GM18909 (cell line): ENCODE results near the gene SRC.

Experiments used
- ATAC-seq: cut with Tn5 transposase; IDR thresholded peaks from one replicate; pipeline ENCODE4 v1.9.1; 2021; ENCODE audit warnings: mild to moderate bottlenecking; ENCODE audit not compliant: unreplicated experiment, poor library complexity

Gene SRC

DNA sequence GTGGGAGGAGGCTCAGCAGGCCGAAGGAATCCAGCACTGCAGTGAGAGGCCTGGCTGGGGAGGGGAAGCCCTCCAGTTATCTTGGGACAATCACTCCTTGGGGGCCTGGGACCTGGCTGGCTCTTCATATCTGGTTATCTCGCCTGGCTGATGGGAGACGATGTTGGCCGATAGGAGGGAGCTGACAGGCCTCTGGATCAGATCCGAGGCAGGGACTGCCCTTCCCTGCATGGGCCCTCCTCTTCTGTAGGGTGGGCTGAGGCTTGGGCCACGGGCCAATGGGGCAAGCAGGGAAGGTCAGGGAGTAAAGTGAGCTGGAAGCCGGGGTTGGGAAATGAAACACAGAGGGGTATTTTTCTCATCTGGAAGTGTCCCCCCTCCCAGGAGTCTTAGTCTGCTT is 31.3 kb upstream of the SRC start:
- ATAC-seq = no peak

DNA sequence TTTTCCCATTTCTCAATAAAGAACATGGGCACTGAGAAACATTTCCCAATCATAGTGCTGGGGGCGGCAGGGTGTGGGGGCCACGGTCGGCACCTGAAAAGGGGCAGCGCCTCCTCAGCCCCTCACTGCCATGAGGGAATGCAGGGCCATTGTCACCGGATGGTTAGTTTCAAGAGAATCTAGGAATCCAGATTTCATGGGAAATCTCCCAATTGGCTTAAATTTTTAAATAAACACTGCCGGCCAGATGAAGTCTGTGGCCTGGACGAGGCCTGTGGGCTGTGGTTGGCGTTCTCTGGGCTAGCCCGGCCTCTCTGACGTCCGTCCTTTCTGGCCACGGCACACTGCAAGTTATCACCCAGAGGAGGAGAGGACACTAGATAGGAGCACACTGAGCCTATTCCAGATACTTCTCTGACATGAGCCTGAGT is 30.9 kb upstream of the SRC start:
- no peak for ATAC-seq

DNA sequence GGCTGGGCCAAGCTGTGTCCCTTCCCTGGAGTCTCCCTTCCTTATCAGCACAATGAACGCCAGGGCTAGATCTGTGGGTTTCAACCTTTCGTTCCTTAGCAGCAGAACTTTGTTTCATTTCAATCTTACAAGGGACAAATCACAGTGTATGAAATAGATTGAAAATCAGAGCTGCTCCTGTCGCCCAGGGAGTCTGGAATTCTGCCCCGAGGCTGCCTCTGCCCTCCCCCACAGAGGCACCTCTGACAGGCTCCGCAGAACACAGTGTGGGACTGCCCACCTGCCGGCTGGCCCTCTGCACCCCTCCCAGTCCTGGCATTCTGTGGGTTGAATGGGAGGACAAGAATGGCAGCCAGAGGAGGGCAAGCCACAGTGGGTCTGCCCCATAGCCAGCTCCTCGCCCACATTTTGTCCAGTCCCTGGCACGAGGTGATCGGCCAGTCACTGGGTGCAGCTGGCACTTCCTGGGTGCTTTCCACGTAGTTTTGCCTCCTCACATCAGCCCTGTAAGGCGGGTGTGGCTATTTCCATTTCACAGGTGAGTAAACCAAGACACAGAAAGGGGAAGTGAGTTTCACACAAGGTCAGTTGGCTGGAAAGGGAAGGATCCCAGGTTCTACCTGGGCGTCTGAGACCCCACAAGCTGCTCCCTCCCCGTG is 30.4 kb upstream of the SRC start:
- ATAC-seq = peak; percentile 52

DNA sequence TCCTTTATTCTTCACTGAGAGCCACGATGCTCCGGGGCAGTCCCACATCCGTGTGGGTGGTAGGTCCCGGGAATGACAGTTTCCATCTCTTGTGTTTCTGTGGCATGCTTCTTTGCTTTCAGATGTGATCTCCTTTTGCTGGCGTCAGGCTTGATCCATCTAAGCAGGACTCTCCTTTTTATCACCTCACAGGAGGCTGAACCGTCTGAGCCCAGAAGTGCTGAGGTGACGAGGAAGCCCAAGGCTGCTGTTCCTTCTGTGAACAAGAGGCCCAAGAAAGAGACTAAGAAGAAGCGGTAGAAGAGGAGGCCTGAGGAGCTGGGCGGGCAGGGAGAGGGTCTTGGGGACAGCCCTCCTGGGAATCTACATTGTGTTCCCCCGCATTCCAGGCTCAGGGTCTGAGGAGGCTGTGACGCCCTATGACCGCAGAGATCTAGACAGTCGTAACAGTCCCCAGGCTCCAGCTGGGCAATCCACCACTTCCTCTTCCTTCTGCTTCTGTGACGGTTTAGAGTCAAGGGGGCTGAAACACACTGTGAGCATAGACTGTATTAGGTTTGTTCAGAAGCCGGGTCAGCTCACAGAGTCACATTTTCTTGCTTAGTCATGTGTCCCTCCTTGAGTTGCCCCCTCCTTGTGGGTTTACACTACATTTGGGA is 29.7 kb upstream of the SRC start:
- ATAC-seq = peak; percentile 81

DNA sequence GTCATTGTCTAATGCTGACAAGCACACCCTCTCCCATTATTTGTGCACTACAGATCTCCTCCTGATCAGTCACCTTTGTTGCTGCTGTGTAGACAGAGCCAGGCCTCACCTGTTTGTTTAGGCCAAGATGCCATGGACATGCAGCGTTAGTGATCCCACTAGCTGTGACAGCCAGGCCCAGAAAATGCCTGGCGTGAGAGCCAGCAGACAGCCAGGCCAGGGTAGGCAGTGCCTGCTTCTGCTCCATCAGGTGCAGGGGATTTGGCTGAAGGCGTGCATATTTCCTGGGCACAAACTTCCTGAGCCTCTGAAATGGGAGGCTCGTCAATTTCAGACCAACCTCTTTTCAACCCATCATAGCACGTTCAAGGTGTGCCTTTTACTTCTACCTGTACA is 29.2 kb upstream of the SRC start:
- no peak for ATAC-seq

DNA sequence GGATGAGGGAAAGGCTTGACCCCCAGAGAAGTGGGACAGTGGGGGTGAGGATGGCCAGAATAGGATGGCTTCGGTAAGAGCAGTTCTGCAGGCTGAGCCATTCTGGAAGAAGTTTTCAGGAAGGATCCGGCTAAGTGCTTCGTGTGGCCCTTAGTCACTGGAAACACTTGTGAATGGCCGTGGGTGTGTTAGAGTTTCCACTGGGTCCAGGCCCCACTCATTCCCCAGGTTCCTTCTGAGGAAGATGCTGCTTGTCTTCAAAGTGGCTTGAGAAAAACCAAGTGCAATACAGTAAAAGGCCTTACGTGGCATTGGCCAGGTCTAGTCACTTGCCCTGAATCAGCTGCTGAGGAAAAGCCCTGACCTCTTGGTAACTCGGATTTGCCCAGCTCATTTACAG is 28.6 kb upstream of the SRC start:
- no peak for ATAC-seq

DNA sequence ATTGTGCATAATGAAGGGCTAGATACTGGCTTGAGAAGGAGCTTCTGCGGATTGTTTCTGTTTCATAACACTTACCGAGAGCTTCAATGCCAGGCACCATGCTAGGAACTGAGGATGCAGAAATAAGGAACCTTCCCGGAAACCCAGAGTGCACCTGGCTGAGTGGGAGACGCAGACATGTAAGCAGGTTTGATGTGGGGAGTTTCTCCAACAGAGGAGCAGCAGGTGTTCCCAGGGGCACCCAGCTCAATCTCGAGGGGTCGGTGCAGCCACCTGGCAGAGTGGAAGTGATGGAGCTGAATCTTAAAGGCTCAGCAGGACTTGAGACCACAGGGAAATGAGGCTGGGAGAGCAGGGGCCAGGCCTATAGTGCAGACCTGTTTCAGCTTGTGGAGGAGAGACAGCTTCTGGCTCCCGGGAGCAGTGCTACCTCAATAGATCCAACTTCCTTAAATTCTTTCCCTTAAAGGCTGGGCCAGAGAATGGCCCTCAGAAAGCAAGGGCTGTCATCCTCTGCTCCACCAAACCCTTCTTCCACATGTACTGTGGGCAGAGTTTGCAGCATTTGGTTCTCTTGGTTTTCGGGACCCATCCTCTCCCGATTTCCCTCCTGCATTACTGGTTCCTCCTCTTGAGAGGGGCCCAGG is 27.8 kb upstream of the SRC start:
- no peak for ATAC-seq

DNA sequence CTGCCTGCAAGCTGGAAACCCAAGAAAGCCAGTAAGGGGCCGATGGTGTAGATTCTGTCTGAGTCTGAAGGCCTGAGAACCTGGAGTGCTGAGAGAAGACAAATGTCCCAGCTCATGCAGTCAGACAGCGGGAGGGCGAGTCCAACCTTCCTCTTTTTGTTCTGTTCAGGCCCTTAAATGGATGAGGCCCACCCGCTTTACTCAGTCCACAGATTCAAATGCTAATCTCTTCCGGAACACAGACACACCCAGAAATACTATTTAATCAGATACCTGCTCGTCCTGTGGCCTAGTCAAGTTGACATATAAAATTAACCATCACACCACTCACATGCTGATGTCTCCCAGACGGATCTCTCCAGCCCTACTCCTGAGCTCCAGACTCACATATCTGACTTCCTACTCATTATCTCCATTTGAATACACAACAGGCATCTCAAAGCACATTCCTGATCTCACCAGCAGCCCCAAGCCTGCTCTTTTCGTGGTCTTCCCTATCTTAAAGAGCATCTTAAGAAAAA is 26.7 kb upstream of the SRC start:
- ATAC-seq = no peak

DNA sequence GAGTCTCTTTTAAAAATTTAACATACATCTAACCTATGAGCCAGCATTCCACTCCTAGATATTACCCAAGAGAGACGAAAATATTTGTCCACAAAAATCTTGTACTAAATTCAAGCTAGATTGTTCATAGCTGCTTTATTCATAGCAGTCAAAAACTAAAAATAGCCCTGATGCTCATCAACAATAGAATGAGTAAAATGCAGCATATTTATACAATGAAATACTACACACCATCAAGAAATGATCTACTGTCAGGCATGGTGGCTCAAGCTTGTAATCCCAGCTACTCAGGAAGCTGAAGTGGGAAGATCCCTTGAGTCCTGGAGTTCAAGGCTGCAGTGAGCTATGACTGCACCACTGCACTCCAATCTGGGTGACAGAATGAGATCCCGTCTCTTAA is 22.0 kb upstream of the SRC start:
- no peak for ATAC-seq

DNA sequence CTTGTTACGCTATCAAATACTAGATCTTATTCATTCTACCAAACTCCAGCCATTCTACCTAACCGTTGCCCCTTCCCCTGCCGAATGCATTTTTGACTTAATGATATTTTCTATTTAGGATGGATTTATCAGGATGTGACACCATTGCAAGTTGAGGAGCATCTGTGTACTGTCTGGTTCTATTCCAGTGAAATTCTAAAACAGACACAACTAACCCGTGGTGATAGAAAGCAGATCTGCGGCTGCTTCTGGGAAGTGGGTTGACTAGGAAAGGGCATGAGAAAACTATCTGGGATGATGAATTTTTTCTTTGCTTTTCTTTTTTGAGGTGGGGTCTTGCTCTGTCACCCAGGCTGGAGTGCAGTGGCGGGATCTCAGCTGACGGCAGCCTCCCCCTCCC is 20.7 kb upstream of the SRC start:
- no peak for ATAC-seq

DNA sequence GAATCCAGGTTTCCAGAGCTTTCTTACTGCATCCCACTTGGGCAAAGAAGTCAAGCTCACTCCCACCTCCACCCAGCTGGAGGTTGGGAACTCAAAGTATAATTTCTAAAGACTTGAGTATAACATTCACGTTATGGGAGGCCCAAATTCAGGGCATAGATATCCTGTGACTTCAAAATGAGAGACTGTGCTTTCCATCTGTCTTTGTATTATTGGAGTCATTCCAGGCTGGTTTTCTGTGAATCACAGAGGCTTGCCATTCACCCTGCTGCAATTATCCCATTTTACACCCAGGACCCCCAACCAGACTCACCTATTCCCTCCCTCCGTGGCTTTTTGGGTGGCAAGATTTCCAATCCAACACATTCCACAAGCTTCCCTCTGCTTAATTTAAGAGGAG is 19.3 kb upstream of the SRC start:
- ATAC-seq = no peak

DNA sequence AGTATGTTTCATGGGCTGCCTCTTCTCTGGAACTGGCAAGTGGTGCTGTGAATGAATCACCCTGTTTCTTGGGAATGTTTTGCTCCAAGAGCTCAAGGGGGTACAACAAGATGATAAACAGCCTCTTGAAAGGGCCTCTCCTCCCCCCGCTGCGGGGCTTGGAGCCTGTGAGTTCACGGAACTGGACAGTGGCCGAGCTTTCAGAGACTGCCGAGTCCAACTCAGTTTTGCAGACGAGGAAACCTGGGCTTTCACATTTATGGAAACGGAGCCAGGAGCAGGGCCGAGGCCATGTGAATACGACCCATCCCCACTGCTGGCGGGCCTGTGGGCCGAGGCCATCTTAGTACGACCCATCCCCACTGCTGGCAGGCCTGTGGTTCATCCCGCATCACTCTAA is 18.2 kb upstream of the SRC start:
- no peak for ATAC-seq

DNA sequence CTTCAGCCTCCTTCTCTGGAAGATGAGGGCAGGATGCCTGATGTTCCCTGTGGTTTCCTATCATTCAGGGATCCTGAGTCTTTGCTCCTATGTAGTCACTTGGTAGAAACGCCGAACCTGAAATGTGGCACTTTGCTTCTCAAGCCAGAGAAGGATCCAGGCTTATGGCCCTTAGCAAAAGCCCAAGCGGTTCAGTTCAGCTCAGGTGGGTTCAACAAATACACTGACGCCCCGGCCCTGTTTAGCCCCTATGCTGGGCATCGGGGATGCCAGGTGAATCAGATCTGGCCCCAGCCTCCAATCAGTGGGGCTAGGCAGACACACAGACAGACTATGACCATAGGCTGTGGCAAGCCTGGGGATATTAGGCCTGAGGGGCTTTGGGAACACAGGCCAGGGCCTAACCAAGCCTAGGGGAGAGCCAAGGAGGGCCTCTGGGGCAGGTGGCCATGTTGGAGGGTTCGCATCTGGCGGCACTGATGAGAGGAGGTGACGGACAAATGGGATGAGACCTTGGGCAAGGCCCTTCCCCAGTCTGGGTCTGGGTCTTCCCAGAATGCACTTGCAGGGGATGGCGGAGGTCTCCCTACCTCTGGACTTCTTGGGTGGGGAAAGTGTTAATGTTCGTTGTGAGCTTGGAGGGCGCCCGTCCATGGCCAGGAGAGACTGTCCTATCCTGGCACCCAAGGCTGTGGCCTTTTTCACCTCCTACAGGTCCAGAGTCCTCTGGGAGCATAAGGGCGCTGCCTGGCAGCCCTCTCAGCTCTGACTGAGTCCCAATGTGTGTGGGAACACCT is 17.6 kb upstream of the SRC start:
- no peak for ATAC-seq

DNA sequence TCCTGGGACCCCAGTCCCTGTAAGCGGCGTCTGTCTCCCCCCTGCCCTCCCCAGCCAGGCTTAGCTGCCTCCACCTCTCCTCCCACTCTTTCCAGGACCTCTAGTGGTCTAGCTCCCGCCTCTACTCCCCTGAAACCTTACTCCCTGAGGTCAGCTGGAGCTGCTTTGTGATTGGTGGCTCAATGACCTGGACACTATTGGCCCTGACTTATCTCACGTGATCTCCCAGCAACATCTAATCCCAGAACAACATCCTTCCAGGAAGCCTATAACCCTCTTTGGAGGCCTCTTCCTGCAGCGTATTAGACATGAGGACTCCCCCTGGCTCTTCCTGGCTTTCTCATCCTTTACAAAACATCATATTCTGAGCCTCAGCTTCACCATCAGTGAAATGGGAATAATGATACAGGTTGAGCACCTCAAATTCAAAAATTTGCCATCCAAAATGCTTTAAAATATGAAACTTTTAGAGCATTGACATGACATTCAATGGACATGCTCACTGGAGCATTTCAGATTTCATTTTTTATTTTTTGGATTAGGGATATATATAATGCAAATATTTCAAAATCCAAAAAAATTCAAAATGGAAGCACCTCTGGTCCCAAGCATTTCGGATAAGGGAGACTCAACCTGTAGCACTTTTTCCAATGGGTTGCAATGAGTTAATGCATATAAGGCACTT is 16.3 kb upstream of the SRC start:
- no peak for ATAC-seq

DNA sequence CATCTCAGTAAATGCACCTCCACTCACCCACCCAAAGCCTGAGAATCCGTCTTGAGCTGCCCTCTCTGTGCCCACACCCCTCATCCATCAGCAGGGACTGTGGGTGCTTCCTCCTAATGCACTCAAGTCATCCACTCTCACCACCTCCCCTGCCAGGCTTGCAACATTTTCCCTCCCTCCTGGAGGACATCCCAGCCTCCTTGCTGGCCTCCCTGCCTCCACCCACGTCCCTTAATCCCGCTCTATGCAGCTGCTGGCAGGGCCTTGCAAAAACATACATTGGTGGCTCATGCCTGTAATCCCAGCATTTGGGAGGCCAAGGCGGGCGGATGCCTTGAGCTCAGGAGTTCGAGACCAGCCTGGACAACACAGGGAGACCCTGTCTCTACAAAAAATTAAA is 15.6 kb upstream of the SRC start:
- no peak for ATAC-seq

DNA sequence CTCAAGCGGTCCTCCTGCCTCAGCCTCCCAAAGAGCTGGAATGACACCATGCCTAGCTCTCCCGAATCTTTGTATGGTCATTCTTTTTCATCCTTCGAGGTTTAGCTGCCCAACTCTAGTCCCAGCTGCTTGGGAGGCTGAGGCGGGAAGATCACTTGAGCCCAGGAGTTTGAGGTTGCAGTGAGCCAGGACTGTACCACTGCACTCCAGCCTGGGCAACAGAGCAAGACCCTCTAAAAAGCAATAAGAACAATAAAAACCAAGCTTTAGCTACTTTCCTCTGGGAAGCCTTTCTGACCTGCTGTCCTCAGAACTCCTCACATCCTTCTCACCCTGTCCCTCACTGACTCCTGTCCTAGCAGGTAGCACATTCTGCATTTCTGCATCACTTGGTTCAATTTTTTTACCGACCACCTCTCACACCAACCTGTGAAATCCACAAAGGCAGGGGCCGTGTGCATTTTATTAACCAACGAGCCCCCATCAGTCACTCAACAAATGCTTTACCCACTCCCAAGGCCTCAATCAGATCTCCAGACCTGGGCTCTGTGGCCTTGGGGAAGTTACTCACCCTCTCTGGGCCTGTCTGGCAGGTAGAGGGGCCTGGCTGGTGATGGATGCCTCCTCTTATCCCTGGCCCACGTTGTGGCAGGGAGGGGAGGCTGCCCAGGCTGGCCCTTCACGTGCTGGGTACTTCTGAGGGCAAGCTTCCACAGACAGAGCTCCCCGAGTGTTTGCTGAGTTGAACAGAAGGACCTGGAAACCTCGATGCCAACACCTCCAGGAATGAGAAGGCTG is 14.7 kb upstream of the SRC start:
- no peak for ATAC-seq

DNA sequence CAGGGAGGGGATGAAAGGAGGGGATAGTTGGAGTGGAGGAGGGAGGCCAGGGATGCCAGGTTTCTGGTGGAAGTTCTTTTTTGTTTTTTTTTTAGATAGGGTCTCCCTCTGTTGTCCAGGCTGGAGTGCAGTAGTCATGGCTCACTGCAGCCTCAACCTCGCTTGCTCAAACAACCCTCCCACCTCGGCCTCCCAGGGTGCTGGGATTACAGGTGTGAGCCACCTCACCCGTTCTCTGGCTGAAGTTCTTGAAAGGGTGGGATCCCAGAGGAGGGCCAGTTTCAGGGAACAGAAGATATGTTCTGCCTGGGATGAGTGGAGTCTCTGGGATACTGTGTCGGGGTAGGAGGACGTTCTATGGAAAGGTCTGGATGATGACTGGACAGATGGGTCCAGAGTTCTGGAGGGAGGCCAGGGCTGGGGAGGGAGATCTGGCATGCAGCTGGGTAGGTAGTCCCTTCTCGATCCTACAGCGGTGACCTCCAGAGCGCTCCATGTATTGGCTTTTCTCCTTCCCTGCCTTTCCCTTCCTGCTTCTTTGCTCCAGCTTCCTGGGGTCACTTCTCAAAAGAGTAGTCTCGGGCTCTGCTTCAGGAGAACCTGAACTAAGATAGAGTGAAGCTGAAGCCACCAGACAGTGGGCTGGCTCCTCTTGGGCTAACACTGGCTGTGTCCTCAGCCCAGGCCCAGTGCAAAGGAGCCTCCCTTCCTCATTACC is 12.7 kb upstream of the SRC start:
- no peak for ATAC-seq

DNA sequence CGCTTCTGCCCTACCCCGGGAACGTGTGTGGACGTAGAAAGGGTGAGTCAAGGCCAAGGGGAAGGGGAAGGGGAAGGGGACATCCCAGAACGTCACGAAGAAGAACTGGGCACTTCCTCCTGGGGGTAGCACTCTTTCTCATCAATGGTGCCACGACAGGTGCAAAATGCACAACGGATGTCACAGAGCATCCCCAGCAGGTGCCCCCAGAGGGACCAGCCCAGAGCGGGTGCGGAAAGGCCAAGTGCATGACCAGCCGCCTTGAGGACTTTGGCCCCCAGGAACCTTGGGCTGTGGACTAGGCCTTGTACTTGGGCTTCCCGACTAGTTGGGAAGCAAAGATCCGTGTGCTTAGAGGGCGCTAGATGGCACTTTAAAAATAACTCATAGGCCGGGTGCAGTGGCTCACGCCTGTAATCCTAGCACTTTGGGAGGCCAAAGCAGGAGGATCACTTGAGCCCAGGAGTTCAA is 12.1 kb upstream of the SRC start:
- ATAC-seq = no peak

DNA sequence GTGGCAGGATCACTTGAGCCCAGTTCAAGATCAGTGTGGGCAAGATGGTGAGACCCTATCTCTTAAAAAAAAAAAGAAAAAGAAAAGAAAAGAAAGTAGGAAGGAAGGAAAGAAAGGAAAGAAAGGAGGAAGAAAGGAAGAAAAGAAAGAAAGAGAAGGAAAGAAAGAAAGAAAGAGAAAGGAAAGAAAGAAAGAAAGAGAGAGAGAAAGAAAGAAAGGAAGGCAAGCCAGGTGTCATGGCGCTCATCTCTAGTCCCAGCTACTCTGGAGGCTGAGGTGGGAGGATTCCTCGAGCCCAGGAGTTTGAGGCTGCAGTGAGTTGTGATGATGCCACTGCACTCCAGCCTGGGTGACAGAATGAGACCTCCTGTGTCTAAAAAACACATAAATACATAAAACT is 11.5 kb upstream of the SRC start:
- no peak for ATAC-seq
